Ishikawa (cell line): ENCODE data around the gene NOD1.

Experiments used
- CEBPB ChIP-seq: IDR thresholded peaks from 2 replicates; pipeline ENCODE4 v1.6.1; 2012
- CREB1 ChIP-seq: IDR thresholded peaks from 2 replicates; pipeline ENCODE4 v1.6.1; 2012; ENCODE audit warnings: low read depth
- EGR1 ChIP-seq: IDR thresholded peaks from 2 replicates; pipeline ENCODE4 v1.6.1; 2012
- EP300 ChIP-seq: IDR thresholded peaks from 2 replicates; pipeline ENCODE4 v1.6.1; 2012; ENCODE audit warnings: borderline replicate concordance
- FOXM1 ChIP-seq: IDR thresholded peaks from 2 replicates; pipeline ENCODE4 v1.6.1; 2012; ENCODE audit warnings: low read depth, borderline replicate concordance
- NFIC ChIP-seq: IDR thresholded peaks from 2 replicates; pipeline ENCODE4 v1.6.1; 2012
- RAD21 ChIP-seq: IDR thresholded peaks from 2 replicates; pipeline ENCODE4 v1.6.1; 2012; ENCODE audit warnings: low read depth
- TAF1 ChIP-seq: IDR thresholded peaks from 2 replicates; pipeline ENCODE4 v1.6.1; 2012; ENCODE audit warnings: low read depth, mild to moderate bottlenecking
- TCF12 ChIP-seq: IDR thresholded peaks from 2 replicates; pipeline ENCODE4 v1.6.1; 2012; ENCODE audit warnings: low read depth
- TEAD4 ChIP-seq: IDR thresholded peaks from 2 replicates; pipeline ENCODE4 v1.6.1; 2012
- YY1 ChIP-seq: IDR thresholded peaks from 2 replicates; pipeline ENCODE4 v1.6.1; 2012; ENCODE audit warnings: low read depth
- ZBTB7A ChIP-seq: IDR thresholded peaks from 2 replicates; pipeline ENCODE4 v1.6.1; 2012; ENCODE audit warnings: low read depth
- TF ChIP-seq, protein P1 (sequence below): IDR thresholded peaks from 2 replicates; pipeline ENCODE4 v1.6.1; 2012; ENCODE audit warnings: low read depth, mild to moderate bottlenecking
- TF ChIP-seq, protein P2 (sequence below): IDR thresholded peaks from 2 replicates; pipeline ENCODE4 v1.6.1; 2012
- TF ChIP-seq, protein P3 (sequence below): IDR thresholded peaks from 2 replicates; pipeline ENCODE4 v1.6.1; 2012

NOD1 gene

GRCh38 chr7:30447466-30447865 lies 31.1 kb downstream of the NOD1 start:
- TF ChIP-seq EGR1 (no peak), FOXM1 (no peak), TAF1 (no peak), EP300 (no peak), YY1 (no peak), NFIC (no peak), CREB1 (no peak), CEBPB (no peak), ZBTB7A (no peak), TCF12 (no peak), RAD21 (no peak)
- TF ChIP-seq, protein P1, sequence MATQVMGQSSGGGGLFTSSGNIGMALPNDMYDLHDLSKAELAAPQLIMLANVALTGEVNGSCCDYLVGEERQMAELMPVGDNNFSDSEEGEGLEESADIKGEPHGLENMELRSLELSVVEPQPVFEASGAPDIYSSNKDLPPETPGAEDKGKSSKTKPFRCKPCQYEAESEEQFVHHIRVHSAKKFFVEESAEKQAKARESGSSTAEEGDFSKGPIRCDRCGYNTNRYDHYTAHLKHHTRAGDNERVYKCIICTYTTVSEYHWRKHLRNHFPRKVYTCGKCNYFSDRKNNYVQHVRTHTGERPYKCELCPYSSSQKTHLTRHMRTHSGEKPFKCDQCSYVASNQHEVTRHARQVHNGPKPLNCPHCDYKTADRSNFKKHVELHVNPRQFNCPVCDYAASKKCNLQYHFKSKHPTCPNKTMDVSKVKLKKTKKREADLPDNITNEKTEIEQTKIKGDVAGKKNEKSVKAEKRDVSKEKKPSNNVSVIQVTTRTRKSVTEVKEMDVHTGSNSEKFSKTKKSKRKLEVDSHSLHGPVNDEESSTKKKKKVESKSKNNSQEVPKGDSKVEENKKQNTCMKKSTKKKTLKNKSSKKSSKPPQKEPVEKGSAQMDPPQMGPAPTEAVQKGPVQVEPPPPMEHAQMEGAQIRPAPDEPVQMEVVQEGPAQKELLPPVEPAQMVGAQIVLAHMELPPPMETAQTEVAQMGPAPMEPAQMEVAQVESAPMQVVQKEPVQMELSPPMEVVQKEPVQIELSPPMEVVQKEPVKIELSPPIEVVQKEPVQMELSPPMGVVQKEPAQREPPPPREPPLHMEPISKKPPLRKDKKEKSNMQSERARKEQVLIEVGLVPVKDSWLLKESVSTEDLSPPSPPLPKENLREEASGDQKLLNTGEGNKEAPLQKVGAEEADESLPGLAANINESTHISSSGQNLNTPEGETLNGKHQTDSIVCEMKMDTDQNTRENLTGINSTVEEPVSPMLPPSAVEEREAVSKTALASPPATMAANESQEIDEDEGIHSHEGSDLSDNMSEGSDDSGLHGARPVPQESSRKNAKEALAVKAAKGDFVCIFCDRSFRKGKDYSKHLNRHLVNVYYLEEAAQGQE = no peak
- TF ChIP-seq, protein P2, sequence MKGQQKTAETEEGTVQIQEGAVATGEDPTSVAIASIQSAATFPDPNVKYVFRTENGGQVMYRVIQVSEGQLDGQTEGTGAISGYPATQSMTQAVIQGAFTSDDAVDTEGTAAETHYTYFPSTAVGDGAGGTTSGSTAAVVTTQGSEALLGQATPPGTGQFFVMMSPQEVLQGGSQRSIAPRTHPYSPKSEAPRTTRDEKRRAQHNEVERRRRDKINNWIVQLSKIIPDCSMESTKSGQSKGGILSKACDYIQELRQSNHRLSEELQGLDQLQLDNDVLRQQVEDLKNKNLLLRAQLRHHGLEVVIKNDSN = no peak

DNA sequence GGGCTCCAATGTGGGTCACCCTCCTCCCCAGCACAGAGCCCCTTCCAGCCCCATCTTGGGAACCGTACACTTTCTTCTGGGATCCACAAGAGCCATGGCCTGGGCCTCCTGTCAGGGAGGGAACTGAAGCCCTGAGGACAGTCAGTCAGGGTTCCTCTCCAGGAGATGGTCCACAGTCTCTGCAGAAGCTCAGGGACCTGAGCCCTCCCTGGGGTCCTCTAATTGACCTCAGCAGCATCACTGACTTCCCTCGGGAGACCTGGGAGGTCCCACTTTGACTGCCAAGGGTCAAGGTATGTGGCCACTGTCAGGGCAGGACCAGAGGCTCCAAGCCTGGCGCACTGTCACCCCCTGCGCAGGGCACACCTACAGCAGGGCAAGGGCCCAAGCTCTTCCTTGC lies 32.3 kb downstream of the NOD1 start:
- TF ChIP-seq, protein P3, sequence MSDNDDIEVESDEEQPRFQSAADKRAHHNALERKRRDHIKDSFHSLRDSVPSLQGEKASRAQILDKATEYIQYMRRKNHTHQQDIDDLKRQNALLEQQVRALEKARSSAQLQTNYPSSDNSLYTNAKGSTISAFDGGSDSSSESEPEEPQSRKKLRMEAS = no peak
- TF ChIP-seq CREB1 = no peak
- TF ChIP-seq FOXM1 = no peak
- no peak for TF ChIP-seq YY1
- TF ChIP-seq TEAD4 = no peak
- TF ChIP-seq CEBPB = no peak
- TF ChIP-seq NFIC = no peak
- TF ChIP-seq TAF1 = no peak

DNA sequence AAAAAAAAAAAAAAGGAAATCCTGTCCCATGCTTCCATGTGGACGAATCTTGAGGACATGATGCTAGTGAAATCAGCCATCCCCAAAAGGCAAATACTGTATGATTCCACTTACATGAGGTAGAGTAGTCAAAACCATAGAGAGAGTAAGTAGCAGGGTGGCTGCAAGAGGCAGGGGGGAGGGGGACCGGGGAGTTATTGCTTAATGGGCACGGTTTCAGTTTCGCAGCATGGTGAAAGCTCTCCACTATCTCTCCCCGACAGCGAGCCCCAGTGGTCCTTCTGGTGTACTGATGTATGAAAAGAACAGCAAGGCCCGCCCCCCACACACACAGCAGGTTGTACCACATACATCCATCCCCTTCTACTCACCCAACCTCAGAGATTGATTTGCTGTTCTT lies 32.8 kb downstream of the NOD1 start:
- TF ChIP-seq RAD21 (no peak), EGR1 (no peak)

DNA sequence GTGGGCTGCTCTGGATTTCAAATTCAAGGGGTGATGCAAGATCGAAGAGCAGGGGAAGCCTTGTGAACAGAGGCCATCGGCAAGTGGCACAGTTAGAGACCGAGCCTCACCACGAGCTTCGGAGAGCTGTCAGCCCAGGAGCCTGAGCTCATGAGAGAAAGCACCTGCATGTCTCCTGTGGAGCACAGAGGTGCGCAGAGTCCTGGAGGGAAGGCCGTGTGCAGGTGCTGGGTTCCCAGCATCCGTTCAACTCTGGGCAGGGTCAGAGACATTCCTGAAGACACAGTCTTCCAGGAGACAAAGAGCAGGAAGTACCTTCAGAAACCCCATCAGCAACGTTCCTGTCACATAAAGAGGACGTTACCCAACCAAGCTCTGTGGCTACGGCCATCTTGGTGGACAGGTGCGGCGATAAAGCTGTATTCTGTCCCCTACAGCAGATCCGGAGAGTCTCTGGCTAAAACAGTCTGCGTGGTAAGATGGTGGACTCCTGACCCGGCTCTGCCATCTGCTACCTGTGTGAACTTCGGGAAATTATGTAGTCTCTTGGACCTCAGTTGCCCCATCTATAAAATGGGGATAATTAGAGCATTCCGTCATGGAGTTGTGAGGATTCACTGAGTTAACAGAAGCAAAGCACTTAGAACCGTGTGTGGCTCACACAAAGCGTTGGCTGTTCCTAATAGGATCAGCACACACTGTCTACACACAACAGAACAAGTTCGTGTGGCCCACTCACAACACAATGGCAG lies 40.6 kb downstream of the NOD1 start:
- TF ChIP-seq EGR1 (no peak), CEBPB (no peak), EP300 (no peak), TCF12 (no peak), FOXM1 (no peak), TAF1 (no peak), NFIC (no peak), CREB1 (no peak), TEAD4 (no peak), YY1 (no peak), ZBTB7A (no peak), RAD21 (no peak)
- TF ChIP-seq, protein P1 = no peak
- TF ChIP-seq, protein P2 = no peak
- TF ChIP-seq, protein P3 = no peak

GRCh38 chr7:30436518-30436917 lies 42.1 kb downstream of the NOD1 start:
- TF ChIP-seq NFIC = no peak
- TF ChIP-seq RAD21 = no peak
- no peak for TF ChIP-seq TAF1
- no peak for TF ChIP-seq EGR1
- TF ChIP-seq YY1 = no peak
- no peak for TF ChIP-seq CREB1
- TF ChIP-seq, protein P1 = no peak
- TF ChIP-seq ZBTB7A = no peak
- TF ChIP-seq, protein P3 = no peak
- no peak for TF ChIP-seq CEBPB
